HG03457 (cell line): ENCODE data around the gene CD300H.

Experiments used
- ATAC-seq: cut with Tn5 transposase; IDR thresholded peaks from one replicate; pipeline ENCODE4 v1.9.1; 2021; ENCODE audit warnings: moderate number of reproducible peaks; ENCODE audit not compliant: unreplicated experiment

Gene CD300H

DNA sequence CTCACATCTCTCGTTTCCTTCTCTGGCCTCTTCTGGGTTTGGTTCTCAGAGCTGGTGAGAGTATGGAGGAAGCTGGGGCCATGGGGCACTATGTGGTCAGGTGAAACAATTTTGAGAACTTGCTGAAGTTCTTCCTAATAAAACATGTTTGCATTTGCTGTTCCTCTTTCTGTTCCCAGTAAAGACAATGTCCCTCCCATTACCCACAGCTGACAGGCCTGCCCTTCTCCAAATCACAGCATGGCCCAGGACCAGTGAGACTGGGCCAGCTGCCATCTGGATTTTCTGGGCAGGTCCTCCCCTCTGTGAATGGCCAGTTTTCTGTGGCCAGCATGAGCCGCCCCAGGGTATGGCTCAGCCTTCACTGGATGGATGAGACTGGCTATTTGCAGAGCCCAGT is at the start of gene CD300H:
TSS of gene CD300H (minus strand) at position 113 of the 400 bp plus-strand sequence.
- no peak for ATAC-seq

DNA sequence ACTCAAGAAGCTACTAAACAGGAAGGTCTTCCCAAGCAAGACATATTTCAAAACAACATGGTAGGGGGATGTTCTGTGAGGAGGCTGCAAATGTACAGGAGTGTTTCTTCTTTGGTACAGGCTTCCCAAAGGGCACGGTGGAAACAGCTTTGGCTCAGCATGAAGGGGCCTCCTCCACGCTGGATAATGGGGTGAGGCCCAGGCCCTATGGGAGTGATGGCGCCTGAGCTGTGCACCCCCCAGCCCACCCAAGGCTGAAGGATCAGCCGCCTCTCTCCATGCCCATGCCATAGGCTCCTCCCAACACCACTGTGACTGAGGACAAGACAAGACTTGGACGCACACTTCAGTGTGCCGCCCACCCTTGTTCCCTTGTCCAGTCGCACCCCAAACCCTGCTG is 49.4 kb upstream of the CD300H start:
- no peak for ATAC-seq

DNA sequence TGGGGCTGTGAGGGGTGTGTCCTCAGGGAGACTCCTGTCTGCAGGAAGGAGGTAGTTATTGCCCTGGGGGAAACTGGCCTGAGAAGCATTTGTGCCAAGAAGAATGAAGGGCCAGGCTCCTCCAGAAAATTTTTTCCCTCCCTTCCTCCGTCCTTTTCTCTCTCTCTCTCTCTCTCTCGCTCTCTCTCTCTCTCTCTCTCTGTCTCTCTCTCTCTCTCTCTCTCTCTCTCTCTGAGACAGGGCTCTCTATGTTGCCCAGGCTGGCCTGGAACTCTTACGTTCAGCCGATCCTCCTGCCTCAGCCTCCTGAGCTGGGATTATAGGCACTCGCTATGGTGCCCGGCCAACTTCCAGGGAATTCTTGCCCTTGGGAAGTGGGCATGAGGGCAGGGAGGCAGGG is 44.7 kb upstream of the CD300H start:
- ATAC-seq: no peak

DNA sequence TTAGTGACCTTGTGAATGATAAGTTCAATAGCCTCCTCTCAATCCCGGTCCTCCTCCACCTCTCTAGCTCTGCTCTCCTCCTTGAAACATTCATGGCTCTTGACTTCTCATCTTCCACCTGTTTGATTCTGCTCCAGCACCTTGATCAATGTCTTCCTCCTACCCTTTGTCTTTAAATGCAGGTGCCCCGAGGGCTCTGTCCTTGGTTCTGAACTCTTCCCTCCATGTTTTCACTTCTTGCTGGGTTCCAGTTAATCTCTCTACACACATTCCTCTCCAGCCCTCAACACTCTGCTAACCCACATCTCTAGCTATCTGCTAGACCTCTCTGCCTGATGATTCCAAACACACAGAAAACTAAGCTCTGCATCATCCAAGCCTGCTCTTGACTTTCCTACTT is 42.8 kb upstream of the CD300H start:
- ATAC-seq: no peak

DNA sequence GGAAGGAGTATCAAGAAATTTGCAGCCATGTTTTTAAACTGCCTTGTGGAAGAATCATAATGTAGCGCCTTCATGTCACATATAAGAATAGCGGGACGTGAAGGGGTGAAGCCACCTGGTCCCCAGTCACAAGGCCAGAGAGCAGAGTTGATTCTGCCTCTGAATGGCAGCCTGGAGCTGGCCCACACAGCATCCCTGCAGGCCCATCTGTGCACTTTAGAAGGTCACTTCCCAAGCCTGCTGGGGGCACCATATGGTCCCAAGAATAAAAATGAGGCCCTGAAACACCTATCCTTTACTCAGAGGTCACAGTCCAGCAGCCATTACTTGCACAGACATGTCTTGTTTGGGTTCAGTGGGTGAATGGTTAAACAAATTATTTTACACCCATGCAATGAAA is 41.2 kb upstream of the CD300H start:
- ATAC-seq: no peak

DNA sequence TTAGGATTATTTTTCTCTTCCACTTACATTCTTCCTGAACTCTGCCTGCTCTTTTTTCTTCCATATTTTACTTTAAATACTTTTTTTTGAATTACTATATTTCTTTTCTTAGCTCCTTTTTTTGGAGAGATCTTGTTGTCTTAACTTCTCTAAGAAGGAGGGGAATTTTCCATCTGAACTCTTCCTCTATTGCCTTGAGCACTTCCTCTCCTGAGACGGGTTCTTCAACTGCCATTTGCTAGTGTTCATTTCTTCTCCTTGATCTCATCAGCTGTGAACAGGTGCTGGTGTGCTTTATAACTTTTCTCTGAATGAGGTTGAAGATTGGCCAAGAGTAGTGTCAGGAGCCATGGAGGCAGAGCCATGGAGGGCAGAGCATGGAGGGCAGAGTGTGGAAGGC is 39.9 kb upstream of the CD300H start:
- ATAC-seq: no peak

DNA sequence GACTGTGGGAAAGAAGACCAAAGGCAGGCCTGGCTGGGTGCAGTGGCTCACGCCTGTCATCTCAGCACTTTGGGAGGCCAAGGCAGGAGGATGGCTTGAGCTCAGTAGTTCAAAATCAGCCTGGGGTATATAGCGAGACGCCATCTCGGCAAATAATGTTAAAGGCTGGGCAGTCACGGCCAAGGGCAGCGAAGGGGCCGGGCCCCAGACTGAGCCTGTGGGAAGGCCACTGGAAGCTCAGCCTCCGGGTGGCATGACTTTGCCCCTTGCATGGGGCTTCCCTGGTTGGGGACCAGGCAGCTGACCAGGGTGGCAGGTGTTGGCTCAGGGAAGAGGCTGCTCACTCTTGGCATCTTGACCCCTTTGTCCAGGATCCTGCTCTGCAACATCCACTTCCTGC is 38.7 kb upstream of the CD300H start:
- no peak for ATAC-seq

DNA sequence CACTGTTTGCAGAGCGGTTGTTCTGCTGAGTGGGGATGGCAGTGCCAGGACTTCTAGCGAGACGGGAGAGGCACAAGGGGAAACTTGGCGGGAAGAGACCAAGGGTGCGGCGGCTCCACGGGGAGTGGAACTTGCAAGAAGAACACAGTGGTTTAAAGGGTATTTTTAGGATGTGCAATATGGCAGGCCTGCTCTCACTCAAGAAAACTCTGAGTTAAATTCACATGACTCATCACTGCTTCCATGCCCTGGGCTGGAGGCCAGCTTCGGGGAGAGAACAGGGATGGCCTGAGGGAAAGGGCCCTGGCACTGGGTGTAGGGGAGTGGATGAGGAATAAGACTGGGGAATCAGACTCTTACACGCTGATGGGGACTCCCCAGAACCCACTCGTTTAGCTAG is 38.1 kb upstream of the CD300H start:
- ATAC-seq: no peak

DNA sequence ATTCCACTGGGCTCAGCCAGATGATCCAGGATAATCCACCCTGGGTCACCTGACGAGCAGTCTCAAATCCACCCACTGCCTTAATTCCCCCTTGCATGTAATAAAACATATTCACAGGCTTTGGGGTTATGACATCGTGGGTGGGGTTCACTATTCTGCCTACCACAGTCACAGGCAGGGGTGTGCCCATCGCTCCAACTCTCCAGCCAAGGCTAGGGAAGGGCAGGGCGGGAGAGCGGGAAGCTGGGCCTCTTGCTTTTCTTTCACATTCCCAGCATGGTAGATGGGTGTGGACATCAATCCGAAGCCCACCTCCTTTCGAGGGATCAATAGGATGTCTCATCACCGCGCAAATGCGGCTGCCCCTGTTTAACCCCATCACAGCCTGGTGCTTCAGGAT is 37.5 kb upstream of the CD300H start:
- no peak for ATAC-seq

DNA sequence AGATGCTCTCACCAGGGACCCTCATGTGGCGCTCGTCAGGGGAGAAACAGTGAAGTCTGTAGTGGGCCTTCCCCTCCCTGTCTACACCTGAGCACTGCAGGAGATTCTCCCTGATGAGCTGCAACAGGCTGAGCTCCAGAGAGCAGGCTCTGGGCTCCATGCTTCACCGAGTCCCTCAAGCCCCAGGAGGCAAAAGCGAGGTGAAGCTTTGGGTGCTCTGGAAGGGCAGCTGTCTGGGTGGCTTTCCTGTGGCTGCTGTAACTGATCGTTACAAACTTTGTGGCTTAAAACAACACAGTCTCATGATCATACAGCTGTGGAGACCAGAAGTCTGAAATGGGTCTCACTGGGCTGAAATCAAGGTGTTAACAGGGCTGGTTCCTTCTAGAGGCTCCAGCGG is 36.9 kb upstream of the CD300H start:
- no peak for ATAC-seq

DNA sequence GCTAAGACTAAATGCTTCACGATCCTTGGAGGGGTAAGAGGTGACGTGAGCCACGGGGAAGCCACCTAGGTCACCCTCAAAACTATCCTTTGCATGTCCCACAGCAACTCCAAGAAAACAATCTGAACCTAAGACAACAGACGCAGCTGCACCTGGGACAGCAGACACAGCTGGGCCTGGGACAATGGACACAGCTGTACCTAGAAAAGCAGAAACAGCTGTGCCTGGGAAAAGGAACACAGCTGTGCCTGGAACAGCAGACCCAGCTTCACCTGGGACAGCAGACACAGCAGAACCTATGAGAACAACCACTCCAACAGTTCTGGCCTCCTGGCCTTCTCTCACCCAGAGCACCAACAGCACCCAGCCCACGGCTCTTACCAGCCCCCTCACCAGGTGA is 36.4 kb upstream of the CD300H start:
- no peak for ATAC-seq

DNA sequence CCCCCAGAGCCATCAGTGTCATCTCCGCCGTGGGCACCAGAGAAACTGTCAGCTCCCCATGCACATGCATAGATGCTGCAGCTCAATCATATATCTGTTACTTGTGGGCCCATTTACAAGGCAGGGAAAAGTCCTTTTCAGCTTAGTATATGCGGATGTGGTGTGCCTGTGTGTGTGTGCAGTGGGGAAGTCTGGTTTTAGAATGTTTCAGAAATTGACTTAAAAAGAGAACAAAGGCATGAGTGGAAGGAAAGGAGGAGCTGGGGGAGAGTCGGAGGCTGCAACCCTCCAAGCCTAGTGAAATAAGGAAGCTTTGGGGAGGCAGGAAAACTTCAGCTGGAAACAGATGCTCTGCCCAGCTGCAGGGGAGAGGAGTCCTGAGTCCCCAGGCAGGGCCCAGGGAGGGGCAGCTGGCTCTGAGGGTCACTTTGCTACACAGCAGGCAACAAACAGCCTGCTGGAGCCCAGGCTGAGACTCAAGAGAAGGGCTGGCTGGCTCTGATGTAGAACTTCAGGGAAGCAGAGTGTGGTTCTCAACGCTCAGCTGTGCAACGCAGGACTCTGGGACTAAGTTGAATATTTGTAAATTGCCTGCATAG is 35.8 kb upstream of the CD300H start:
- no peak for ATAC-seq

DNA sequence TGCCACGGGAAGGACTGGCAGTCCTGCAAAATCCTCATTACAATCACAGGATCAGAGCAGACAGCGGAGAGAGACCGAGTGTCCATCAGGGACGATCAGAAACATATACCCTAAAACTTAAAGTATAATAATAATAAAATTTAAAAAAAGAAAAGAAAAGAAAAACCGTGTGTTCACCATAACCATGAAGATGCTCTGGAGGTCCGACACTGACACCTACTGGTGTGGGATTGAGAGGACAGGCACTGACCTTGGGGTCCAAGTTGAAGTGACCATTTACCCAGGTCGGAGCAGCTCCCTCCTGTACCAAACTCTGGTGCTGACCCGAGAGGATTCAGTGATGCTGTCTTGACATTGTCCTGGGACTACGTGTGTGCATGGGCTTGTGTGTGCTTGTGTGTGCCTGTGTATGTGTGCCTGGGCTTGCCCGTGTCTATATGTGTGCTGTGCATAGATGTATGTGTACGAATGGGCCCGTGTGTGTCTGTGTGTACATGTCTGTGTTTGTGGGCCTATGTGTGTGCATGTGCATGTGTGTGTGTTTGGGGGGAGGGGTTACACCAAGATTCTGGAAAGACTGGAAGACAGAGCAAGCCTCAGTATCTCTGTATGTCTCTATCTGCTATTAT is 34.7 kb upstream of the CD300H start:
- ATAC-seq: no peak

DNA sequence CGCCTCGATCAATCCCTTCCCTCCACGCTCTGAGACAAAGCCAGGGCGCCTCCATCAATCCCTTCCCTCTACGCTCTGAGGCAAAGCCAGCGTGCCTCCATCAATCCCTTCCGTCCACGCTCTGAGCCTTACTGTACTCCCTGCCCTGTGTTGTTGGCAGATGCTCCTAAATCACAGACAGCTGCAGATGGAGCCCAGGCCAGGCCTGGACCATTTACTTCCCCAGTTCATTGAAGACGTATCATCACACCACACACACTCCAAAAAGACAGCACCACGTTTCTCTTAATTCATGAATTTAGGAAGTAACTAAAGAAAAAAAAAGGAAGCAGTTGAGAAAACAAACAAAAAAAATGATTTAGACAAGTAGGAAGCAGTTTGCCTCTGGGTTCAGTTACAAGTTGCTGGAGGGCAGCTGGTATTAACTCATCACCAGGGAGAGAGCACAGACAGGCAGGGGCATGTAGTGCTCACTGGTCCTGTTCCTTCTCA is 32.2 kb upstream of the CD300H start:
- no peak for ATAC-seq

DNA sequence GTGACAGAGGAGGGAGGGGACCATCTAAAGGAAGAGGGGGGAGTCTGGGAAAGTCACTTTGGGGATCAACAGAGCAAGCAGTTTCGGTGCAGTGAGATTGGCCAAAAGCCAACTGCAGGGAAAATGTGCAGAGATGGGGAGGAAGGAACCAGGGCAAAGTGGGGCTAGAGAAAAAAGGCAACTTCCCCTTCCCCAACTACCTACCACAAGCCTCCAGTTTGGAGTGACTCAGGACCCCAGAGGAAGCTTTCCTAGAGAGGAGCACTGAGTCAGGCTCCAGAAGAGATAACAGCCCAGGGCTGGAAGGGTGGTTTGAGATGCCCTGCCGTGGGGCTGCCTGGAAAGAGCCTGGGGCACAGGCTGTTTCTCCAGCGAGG is 31.7 kb upstream of the CD300H start:
- ATAC-seq: no peak

DNA sequence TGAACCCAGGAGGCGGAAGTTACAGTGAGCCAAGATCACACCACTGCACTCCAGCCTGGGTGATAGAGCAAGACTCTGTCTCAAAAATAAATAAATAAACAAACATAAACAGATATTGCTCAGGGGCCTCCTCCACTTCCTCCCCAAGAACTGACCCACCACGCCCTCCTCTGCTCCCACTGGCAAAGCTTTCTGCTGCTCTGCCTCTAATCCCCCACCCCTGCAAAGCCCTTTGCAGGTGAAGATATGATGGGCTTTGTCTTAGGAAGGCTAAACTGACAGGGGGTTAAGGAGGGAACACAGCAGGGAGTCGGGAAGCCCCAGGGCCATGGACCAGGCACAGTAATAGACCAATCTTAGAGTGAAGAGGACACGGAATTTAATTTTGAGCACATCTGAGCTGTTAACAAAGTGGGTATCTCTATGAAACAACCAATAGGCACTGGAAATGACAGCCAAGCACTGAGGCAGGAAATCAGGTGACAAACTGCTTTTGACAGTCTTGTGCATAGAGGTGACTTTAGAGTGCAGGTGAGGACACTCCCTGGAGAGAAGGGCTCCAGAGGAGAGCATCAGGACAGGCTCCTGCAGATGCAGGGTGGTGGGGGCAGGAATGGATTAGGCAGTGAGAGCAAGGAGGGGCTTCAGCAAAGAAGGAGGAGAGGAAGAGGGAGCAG is 31.2 kb upstream of the CD300H start:
- ATAC-seq: no peak

DNA sequence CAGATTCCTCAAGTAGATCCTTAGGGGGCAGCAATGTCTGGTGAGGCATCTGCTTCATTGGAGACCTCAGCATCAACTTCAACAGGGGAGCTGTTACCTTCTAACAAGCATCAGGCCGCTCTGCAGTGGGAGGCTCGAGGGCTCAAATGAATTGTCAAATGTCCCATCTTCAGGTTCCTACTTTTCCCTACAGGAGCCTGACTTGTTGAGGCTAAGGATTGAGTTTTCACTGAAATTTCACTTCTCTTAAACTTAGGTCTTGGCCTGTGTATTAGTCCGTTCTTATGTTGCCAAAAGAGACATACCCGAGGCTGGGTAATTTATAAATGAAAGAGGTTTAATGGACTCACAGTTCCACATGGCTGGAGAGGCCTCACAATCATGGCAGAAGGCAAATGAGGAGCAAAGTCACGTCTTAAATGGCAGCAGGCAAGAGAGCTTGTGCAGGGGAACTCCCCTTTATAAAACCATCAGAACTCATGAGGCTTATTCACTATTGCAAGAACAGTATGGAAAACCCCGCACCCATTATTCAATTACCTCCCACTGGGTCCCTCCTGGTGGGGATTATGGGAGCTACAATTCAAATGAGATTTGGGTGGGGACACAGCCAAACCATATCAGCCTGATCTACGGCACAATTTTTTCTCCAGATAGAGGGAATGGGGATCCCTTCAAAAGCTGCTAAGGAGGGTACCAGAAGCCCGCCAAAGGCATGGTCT is 29.9 kb upstream of the CD300H start:
- no peak for ATAC-seq

DNA sequence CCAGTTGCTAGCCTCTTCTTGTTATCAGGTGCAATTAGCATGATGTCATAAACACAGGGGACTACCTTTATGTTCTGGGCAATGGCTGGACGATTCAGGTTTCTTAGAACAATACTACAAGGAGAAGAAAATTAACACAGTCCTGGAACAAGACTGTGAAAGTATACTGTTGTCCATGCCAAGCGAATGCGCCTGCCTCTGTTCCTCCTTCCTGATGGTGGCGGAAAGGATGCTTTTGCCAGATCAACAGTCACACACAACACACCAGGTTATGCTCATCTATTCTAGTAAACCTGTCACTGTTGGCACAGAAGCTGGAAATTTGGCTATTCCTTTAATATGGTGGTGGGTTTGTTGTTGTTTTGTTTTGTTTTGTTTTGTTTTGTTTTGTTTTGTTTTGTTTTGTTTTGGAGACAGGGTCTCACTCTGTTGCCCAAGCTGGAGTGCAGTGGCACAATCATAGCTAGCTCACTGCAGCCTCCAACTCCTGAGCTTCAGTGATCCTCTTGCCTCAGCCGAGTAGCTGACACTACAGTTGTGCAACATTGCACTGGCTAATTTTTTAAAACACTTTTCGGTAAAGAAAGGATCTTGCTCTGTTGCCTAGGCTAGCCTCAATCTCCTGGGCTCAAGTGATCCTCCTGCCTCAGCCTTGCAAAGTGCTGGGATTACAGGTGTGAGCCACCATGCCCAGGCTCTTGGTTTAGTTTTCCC is 27.9 kb upstream of the CD300H start:
- no peak for ATAC-seq

DNA sequence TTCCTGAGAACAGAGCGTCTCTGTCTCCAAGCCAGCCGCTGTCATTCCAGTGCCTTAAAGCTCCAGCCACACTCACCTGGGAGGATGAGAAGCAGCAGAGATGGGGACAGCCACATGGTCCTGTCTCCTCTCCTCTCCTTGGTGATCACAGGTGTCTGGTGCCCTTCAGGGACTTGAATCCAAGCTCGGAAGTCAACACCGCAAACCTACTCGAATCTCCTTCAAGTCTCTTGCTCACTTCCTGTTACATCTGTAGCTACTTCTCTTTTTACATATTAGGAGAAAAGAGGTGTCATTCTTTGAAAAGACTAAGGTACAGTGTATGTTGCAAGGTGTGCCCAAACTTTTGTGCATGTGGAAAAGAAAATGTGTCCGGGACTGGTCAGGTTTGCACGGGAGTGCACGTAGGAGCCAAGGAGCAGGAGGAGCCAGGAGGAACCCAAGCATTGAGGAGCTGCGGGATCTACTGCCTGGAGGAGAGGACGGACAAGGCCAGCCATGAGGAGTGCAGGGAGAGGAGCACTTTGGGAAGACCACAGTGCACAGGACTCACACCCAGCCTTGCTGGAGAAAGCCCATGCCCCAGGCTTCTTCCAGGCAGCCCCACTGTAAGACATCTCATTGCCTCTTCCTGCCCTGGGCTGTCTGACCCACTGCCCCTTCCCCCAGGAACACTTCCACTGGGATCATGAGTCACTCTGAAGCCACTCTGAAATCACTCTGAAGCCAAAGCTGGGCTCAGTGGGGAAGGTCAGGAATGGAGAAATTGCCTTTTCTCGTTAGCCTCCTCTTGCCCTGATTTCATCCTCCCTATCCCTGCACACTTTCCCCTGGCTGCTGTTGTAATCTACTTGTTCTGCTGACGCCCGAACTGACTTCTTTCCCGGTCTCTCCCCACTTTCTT is 25.0 kb upstream of the CD300H start, which contains the start of gene CD300LD:
TSS of gene CD300LD (minus strand) at position 197 of the 904 bp plus-strand sequence. CDS start at position 116, 81 bp downstream.
- no peak for ATAC-seq

DNA sequence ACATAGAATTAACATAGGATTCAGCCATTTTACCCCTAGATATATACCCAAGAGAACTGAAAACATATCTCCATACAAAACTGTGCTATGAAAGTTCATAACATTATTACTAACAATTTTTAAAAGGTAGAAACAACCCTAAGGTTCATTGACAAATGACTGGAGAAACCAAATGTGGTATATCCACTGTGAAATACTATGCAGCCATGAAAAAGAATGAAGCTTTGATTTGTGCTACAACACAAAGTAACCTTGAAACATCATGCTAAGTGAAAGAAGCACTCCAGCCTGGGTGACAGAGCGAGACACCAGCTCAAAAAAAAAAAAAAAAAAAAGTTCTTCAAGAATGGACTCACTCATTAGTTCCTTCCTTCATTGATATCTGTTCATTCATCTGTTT is 24.2 kb upstream of the CD300H start:
- no peak for ATAC-seq
